Measurements from ENCODE around the gene POLA1.

Gene POLA1

GRCh38 chrX:24692305-24692704 lies 1.4 kb upstream of the POLA1 start:
- no peak for DNase-seq

GRCh38 chrX:24694825-24695224 lies 1.1 kb downstream of the POLA1 start:
- peak in 1 of 5 experiments; percentile 3 for DNase-seq

- DNase-seq, result no peak
These were observed 2.6 kb downstream of the POLA1 start for GRCh38 chrX:24696294-24696693.

- no peak for DNase-seq
These were observed 8.9 kb downstream of the POLA1 start for GRCh38 chrX:24702362-24703184.

GRCh38 chrX:24703185-24703494 lies 9.4 kb downstream of the POLA1 start:
- peak in 1 of 5 experiments; percentile 1 for DNase-seq

- no peak for DNase-seq
These were observed 25.1 kb downstream of the POLA1 start for GRCh38 chrX:24718771-24719170.

- no peak for DNase-seq
These were observed 26.3 kb downstream of the POLA1 start for GRCh38 chrX:24720036-24720435.

- DNase-seq, result no peak
These were observed 34.8 kb downstream of the POLA1 start for GRCh38 chrX:24728530-24728929.

- no peak for DNase-seq
These were observed 39.2 kb downstream of the POLA1 start for GRCh38 chrX:24732766-24733500.

- no peak for DNase-seq
These were observed 47.6 kb downstream of the POLA1 start for GRCh38 chrX:24741330-24741729.

GRCh38 chrX:24748196-24748595 lies 54.5 kb downstream of the POLA1 start:
- no peak for DNase-seq

- DNase-seq, result no peak
These were observed 66.1 kb downstream of the POLA1 start for GRCh38 chrX:24759786-24760185.

- no peak for DNase-seq
These were observed 66.8 kb downstream of the POLA1 start for GRCh38 chrX:24760363-24761000.

- no peak for DNase-seq
These were observed 67.6 kb downstream of the POLA1 start for GRCh38 chrX:24761306-24761705.

GRCh38 chrX:24763989-24764388 lies 70.3 kb downstream of the POLA1 start:
- DNase-seq, result no peak

- no peak for DNase-seq
These were observed 73.8 kb downstream of the POLA1 start for GRCh38 chrX:24767557-24767956.

- DNase-seq, result no peak
These were observed 74.8 kb downstream of the POLA1 start for GRCh38 chrX:24768556-24768955.

GRCh38 chrX:24774650-24775049 lies 80.9 kb downstream of the POLA1 start:
- DNase-seq, result no peak

- DNase-seq, result no peak
These were observed 82.2 kb downstream of the POLA1 start for GRCh38 chrX:24775891-24776290.

- no peak for DNase-seq
These were observed 83.9 kb downstream of the POLA1 start for GRCh38 chrX:24777660-24778059.

GRCh38 chrX:24782011-24782410 lies 88.3 kb downstream of the POLA1 start:
- no peak for DNase-seq

- no peak for DNase-seq
These were observed 95.3 kb downstream of the POLA1 start for GRCh38 chrX:24789047-24789446.

- no peak for DNase-seq
These were observed 96.4 kb downstream of the POLA1 start for GRCh38 chrX:24790166-24790565.

GRCh38 chrX:24796204-24796603 lies 102.5 kb downstream of the POLA1 start:
- DNase-seq, result no peak
